Activated naive CD4-positive, alpha-beta T cell treated with anti-CD3 and anti-CD28 coated beads, Interleukin-2, amount 50 U/mL, for 72 hours (primary cell): Measurements from ENCODE around the gene CDHR3. TPM values are rescaled to one million over a fixed set of nuclear protein-coding genes. Genes with fewer than 3 reads are reported as not detected.

Experiments
- ATAC-seq, 2 donors: fragments of 150-1000 bp; cut with Tn5 transposase; 2 replicates each; pipeline ENCODE4 v1.10.0; 2021; ENCODE audit warnings: mild to moderate bottlenecking in 2 of 2, moderate library complexity in 2 of 2
- DNase-seq, 2 donors: peaks; one replicate each; pipeline ENCODE4 v3.0.0; 2021 to 2022; ENCODE audit warnings: low spot score in 2 of 2
- H3K27ac Mint-ChIP-seq, 2 donors: one replicate each; pipeline ENCODE4 v1.8.0; 2022; ENCODE audit warnings: mild to moderate bottlenecking in 2 of 2, mixed read lengths in 2 of 2
- H3K36me3 Mint-ChIP-seq, 2 donors: one replicate each; pipeline ENCODE4 v1.8.0; 2022; ENCODE audit warnings: mixed read lengths in 2 of 2
- H3K9me3 Mint-ChIP-seq, 2 donors: one replicate each; pipeline ENCODE4 v1.8.0; 2022; ENCODE audit warnings: mixed read lengths in 2 of 2
- total RNA-seq, 2 donors: library from RNA; stranded (reverse); gene quantifications; one replicate each; pipeline ENCODE4 v1.2.3, GENCODE V29; 2022

Gene CDHR3
- total RNA-seq, 2 donors from 2014 or later = 0.45 to 0.71 TPM

- H3K9me3 Mint-ChIP-seq = no peaks in the 10 kb centered on the region
- ATAC-seq = no peak
Observed at GRCh38 chr7:106047818-106048705, 85.0 kb downstream of the CDHR3 start.

GRCh38 chr7:106048706-106049020 is 85.6 kb downstream of the CDHR3 start:
- no peak for ATAC-seq
- no peak for DNase-seq
- H3K9me3 Mint-ChIP-seq = no peaks in the 10 kb centered on the region

More at GRCh38 chr7:106047818-106048705, 85.0 kb downstream of the CDHR3 start:
- no peak for DNase-seq
- no peaks in the 10 kb centered on the region for H3K36me3 Mint-ChIP-seq
- no peak overlapping the region for H3K27ac Mint-ChIP-seq

GRCh38 chr7:106049139-106049752 is 86.2 kb downstream of the CDHR3 start:
- Mint-ChIP-seq H3K36me3 (no peaks in the 10 kb centered on the region), H3K27ac (no peak overlapping the region), H3K9me3 (no peaks in the 10 kb centered on the region)
- no peak for DNase-seq
- ATAC-seq = no peak

More at GRCh38 chr7:106048706-106049020, 85.6 kb downstream of the CDHR3 start:
- Mint-ChIP-seq H3K27ac (no peak overlapping the region), H3K36me3 (no peaks in the 10 kb centered on the region)

- H3K36me3 Mint-ChIP-seq = no peaks in the 10 kb centered on the region
- no peak for ATAC-seq
Observed at GRCh38 chr7:106050002-106050745, 87.1 kb downstream of the CDHR3 start.

GRCh38 chr7:106050746-106051117 is 87.7 kb downstream of the CDHR3 start:
- Mint-ChIP-seq H3K27ac (no peak overlapping the region), H3K9me3 (no peaks in the 10 kb centered on the region), H3K36me3 (no peaks in the 10 kb centered on the region)
- ATAC-seq (no peak), DNase-seq (no peak)

More at GRCh38 chr7:106050002-106050745, 87.1 kb downstream of the CDHR3 start:
- DNase-seq = no peak
- no peaks in the 10 kb centered on the region for H3K9me3 Mint-ChIP-seq
- no peak overlapping the region for H3K27ac Mint-ChIP-seq

GRCh38 chr7:106052681-106053080 is 89.6 kb downstream of the CDHR3 start:
- Mint-ChIP-seq H3K27ac (no peak overlapping the region), H3K9me3 (no peaks in the 10 kb centered on the region), H3K36me3 (no peaks in the 10 kb centered on the region)
- ATAC-seq (no peak), DNase-seq (no peak)

GRCh38 chr7:106053109-106053508 is 90.0 kb downstream of the CDHR3 start:
- H3K27ac Mint-ChIP-seq = no peak overlapping the region

GRCh38 chr7:106054156-106054910 is 91.3 kb downstream of the CDHR3 start:
- H3K9me3 Mint-ChIP-seq = no peaks in the 10 kb centered on the region
- DNase-seq = no peak
- no peak overlapping the region for H3K27ac Mint-ChIP-seq
- no peak for ATAC-seq
- no peaks in the 10 kb centered on the region for H3K36me3 Mint-ChIP-seq

More at GRCh38 chr7:106053109-106053508, 90.0 kb downstream of the CDHR3 start:
- no peak for DNase-seq
- Mint-ChIP-seq H3K36me3 (no peaks in the 10 kb centered on the region), H3K9me3 (no peaks in the 10 kb centered on the region)
- ATAC-seq = no peak

- Mint-ChIP-seq H3K9me3 (no peaks in the 10 kb centered on the region), H3K27ac (no peak overlapping the region), H3K36me3 (no peaks in the 10 kb centered on the region)
- ATAC-seq (no peak), DNase-seq (no peak)
Observed at GRCh38 chr7:106054971-106055532, 92.0 kb downstream of the CDHR3 start.

- DNase-seq (peak in 1 of 2 donors; percentile 66), ATAC-seq (peak; percentile 98)
- no peaks in the 10 kb centered on the region for H3K36me3 Mint-ChIP-seq
- H3K27ac Mint-ChIP-seq = no peak overlapping the region
- H3K9me3 Mint-ChIP-seq = no peaks in the 10 kb centered on the region
Observed at GRCh38 chr7:106056513-106057203, 93.6 kb downstream of the CDHR3 start.

GRCh38 chr7:106057204-106057961 is 94.3 kb downstream of the CDHR3 start:
- ATAC-seq (peak in 1 of 2 donors; percentile 45), DNase-seq (no peak)
- Mint-ChIP-seq H3K36me3 (no peaks in the 10 kb centered on the region), H3K9me3 (no peaks in the 10 kb centered on the region), H3K27ac (no peak overlapping the region)

GRCh38 chr7:106057962-106058927 is 95.2 kb downstream of the CDHR3 start:
- Mint-ChIP-seq H3K27ac (no peak overlapping the region), H3K36me3 (no peaks in the 10 kb centered on the region), H3K9me3 (no peaks in the 10 kb centered on the region)
- ATAC-seq = no peak
- DNase-seq = no peak

- no peaks in the 10 kb centered on the region for H3K9me3 Mint-ChIP-seq
- no peaks in the 10 kb centered on the region for H3K36me3 Mint-ChIP-seq
- ATAC-seq (no peak), DNase-seq (no peak)
- no peak overlapping the region for H3K27ac Mint-ChIP-seq
Observed at GRCh38 chr7:106058928-106059324, 95.9 kb downstream of the CDHR3 start.

GRCh38 chr7:106059556-106059955 is 96.5 kb downstream of the CDHR3 start:
- Mint-ChIP-seq H3K9me3 (no peaks in the 10 kb centered on the region), H3K27ac (no peak overlapping the region), H3K36me3 (no peaks in the 10 kb centered on the region)
- ATAC-seq (no peak), DNase-seq (no peak)
